ENCODE results near the gene N4BP2L1.
"Not testable (repeated sequence)": the region's sequence is repeated elsewhere in the genome, so short reads cannot be mapped to it uniquely, and the experiment has no call there.

The N4BP2L1 gene

DNA sequence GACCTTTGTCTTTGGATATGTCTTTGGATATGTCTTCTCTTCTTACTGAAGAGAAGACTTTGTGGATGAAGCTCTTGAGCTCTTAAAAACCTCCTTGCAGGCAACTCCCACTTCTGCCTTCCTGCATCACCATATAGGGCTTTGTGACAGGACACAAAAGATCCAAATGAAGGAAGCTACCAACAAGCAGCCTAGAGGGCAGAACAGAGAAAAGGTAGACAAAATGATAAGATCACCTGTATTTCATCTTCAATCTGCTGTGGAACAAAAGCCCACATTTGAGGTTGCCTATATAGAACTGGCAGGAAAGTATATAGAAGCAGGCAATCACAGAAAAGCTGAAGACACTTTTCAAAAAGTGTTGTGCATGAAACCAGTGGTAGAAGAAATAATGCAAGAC, 42.5 kb downstream of the N4BP2L1 start:
- FAIRE-seq: no peak

DNA sequence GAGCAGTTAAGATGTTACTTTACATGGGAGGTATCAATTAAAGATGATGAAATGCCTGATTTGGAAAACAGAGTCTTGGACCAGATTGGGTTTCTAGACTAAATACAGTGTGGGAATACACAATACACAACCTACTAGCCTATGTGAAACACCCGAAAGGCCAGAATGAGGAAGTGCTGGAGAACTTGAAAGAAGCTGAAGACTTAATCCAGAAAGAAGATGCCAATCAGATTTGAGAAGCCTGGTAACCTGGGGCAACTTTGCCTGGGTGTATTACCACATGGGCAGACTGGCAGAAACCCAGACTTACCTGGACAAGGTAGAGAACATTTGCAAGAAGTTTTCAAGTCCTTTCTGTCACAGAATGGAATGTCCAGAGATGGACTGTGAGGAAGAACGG, 43.2 kb downstream of the N4BP2L1 start:
- no peak for FAIRE-seq

DNA sequence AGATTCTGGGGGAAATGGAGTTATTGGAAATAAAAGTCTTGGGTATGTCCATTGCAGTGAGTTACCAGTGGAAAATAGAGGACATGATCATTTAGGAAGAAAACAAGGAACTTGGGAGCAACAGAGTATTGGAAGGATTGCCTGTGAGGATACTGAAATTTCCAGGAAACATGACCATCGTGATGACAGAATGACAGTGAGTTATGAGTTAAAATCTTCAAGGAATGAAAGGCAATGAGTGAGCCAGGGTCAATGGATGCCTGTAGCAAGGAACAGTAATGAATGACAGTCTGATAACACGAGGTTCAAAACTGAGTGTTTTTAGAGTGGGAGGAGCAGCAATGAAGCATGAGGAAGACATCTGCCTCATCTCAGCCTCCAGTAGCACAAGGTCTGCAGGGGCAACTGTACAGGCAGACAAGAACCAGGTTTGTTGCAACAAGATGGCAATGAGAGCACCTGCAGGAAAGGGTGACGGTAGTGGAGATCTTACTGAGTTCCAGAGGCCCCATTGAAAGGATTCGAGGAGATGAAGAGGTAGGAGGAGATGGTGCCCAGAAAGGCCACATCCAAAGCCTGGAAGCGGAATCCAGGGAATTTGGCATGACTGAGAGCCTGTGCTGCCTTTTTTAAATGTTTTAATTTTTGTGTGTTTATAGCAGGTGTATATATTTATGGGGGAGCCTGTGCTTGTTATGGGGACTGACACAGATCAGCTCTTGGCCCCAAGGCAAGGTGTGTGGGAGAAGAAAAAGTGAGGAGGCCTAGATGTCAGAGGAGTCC, 43.9 kb downstream of the N4BP2L1 start:
- FAIRE-seq: no peak

DNA sequence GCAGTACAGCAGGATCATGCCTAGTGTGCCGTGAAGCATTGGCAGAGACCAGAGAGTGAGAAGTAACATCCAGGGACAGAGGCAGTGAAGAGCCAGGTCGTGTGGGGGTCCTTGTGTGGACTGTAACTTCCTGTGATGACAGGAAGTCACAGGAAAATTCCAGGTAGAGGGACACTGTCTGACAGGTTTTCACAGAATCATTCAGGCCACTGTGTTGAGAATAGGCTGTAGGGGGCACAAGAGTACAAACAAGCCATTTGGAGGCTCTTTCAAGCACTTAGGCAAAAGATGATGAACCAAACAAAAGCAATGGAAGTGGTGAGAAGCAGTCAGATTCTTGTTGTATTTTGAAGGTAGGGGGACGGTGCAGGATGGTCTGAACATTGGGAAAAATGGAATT, 46.4 kb downstream of the N4BP2L1 start:
- no peak for FAIRE-seq

DNA sequence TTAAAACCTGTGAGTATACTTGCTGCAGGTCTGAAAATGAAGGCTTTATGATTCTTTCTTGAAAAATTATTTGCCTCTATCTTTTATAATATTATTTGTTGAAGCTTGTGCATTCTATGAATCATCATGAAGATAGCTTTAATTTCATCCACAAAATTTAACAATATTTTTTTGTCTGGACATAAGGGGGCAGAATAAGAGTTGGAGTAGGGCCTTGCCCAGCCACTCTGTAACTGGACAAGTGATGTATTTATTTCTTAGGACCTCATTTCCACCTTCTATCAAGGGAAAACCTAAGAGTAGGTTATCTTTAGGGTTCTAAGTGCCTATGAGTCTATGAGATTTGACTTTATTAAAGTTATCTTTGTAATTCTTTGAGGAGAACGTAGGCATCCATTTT, 49.9 kb downstream of the N4BP2L1 start:
- FAIRE-seq: no peak

DNA sequence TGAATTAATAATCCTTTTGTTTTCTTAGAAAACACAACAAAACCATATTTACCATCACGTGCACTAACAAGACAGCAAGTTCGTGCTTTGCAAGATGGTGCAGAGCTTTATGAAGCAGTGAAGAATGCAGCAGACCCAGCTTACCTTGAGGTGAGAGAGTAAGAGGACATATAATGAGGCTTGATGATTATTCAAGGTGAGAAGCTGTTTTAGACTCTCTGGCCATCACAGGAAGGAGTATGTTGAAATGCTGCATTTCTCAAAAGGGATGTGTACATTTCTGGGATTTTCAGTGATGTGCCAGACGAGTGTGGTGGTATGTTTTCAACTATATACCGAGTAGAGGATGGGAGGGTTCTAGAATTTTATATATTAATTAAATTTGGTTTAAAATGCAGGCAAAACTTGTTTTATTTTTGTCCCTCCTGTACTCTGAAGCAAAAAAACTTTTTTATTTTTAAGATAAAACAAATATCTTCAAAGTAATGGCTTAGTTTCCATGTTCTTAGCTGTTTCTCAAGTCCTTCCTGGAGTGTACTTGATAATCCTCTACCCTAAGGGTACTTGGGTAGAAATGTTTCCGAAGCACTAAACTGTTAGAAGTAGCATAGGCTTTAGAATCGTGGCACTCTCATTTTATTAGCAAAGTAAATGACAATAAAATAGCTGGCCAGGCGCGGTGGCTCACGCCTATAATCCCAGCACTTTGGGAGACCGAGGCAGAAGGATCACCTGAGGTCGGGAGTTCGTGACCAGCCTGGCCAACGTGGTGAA, 51.1 kb downstream of the N4BP2L1 start:
- no peak for FAIRE-seq

DNA sequence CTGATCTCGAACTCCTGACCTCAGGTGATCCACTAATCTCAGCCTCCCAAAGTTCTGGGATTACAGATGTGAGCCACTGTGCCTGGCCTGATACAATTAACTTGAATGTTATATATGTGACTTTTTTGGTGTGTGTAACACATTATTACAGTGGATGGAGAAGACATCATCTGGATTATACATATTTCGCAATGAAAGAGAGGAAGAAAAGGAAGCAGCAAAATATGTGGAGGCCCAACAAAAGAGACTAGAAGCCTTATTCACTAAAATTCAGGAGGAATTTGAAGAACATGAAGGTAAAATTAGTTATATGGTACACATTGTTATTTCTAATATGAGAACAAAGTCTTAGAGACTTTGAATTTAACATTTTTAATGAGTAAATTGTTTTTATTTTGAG, 57.1 kb downstream of the N4BP2L1 start:
- FAIRE-seq: no peak

DNA sequence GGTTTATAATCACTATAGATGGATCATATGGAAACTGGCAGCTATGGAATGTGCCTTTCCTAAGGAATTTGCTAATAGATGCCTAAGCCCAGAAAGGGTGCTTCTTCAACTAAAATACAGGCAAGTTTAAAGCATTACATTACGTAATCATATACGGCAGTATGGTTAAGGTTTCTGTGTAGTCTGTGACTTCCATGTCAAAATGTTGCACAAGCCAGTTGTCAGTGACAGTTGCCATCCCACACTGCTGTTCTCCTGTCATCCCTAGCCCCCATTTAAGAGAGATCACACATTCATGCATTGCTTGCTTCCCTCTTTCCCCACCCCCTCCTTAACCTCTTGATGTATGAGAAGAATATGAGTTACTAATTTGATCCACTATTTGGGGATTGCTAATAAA, 65.4 kb downstream of the N4BP2L1 start:
- FAIRE-seq: no peak

DNA sequence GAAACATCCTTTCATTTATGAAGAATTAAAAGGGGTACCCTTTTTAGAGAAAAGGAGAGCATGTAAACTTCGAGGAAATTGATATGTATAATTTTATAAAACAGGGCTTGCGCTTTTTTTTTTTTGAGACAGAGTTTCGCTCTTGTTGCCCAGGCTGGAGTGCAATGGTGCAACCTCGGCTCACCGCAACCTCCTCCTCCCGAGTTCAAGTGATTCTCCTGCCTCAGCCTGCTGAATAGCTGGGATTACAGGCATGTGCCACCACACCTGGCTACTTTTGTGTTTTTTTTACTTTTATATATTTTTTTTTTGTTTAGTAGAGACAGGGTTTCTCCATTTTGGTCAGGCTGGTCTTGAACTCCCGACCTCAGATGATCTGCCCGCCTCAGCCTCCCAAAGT, 72.0 kb downstream of the N4BP2L1 start:
- FAIRE-seq: not testable (repeated sequence)

DNA sequence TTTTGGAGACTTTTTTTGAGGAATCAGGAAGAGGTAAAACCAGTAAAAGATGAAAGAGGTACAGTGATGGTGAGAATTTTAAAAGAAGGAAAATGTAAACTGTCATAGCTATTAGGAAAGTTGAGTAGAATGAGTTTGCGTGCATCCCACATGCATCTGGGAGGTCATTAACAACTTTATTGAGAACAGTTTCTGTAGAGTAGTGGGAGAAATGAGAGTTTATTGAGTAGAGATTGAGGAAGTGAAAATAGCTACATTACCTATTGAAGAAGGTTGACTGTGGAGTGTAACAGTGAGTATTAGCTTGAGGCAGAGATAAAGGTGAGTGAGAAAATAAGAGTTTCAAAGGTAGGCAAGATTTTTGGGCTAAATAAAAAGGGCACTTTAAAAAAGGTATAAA, 73.9 kb downstream of the N4BP2L1 start:
- FAIRE-seq: no peak

DNA sequence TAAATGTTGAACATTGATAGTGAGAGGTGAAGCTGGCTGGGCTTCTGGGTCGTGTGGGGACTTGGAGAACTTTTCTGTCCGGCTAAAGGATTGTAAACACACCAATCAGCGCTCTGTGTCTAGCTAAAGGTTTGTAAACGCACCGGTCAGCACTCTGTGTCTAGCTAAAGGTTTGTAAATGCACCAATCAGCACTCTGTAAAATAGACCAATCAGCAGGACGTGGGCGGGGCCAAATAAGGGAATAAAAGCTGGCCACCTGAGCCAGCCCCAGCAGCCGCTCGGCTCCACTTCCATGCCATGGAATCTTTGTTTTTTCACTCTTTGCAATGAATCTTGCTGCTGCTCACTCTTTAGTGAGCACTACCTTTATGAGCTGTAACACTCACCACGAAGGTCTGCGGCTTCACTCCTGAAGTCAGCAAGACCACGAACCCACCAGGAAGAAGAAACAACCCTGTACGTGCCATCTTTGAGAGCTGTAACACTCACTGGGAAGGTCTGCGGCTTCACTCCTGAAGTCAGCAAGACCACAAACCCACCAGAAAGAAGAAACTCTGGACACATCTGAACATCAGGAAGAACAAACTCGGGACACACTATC, 77.0 kb downstream of the N4BP2L1 start:
- FAIRE-seq: not testable (repeated sequence)
